CD4-positive, alpha-beta T cell treated with Interleukin-6 at 100 ng/mL for 8 hours (primary cell): ENCODE data around the gene FBLN2.

ENCODE experiments used
- DNase-seq: peaks from one replicate; pipeline ENCODE4 v3.0.0-alpha.2; 2020; ENCODE audit warnings: mixed read lengths, low spot score

The FBLN2 gene

GRCh38 chr3:13582366-13583250, 33.7 kb downstream of the FBLN2 start:
- DNase-seq, result no peak

GRCh38 chr3:13583251-13584180, 34.6 kb downstream of the FBLN2 start:
- no peak for DNase-seq

- DNase-seq, result no peak
These were observed 35.5 kb downstream of the FBLN2 start for GRCh38 chr3:13584427-13584891.

GRCh38 chr3:13584901-13585300, 36.0 kb downstream of the FBLN2 start:
- DNase-seq, result no peak

GRCh38 chr3:13587442-13587841, 38.5 kb downstream of the FBLN2 start:
- no peak for DNase-seq

GRCh38 chr3:13588221-13588701, 39.3 kb downstream of the FBLN2 start:
- no peak for DNase-seq

- no peak for DNase-seq
These were observed 40.1 kb downstream of the FBLN2 start for GRCh38 chr3:13588993-13589392.

GRCh38 chr3:13590841-13591520, 42.1 kb downstream of the FBLN2 start:
- DNase-seq, result no peak

GRCh38 chr3:13593615-13594014, 44.7 kb downstream of the FBLN2 start:
- DNase-seq, result no peak

- DNase-seq, result no peak
These were observed 45.2 kb downstream of the FBLN2 start for GRCh38 chr3:13594146-13594545.

GRCh38 chr3:13594991-13595421, 46.1 kb downstream of the FBLN2 start:
- DNase-seq, result no peak

- DNase-seq, result no peak
These were observed 46.6 kb downstream of the FBLN2 start for GRCh38 chr3:13595485-13595884.

- no peak for DNase-seq
These were observed 47.7 kb downstream of the FBLN2 start for GRCh38 chr3:13596426-13597205.

- DNase-seq, result no peak
These were observed 48.7 kb downstream of the FBLN2 start for GRCh38 chr3:13597661-13598060.

GRCh38 chr3:13598201-13598600, 49.3 kb downstream of the FBLN2 start:
- DNase-seq, result no peak

- no peak for DNase-seq
These were observed 50.3 kb downstream of the FBLN2 start for GRCh38 chr3:13598926-13599886.

GRCh38 chr3:13599887-13600450, 51.0 kb downstream of the FBLN2 start:
- DNase-seq, result no peak

GRCh38 chr3:13600950-13601691, 52.2 kb downstream of the FBLN2 start:
- no peak for DNase-seq

GRCh38 chr3:13601692-13602080, 52.8 kb downstream of the FBLN2 start:
- no peak for DNase-seq
